ENCODE results near the gene ENOX2. TPM values are rescaled to one million over a fixed set of nuclear protein-coding genes. Genes with fewer than 3 reads are reported as not detected.

Gene ENOX2
- polyA plus RNA-seq, 3 donors = 6.8 to 22.1 (median 14.7) TPM

GRCh38 chrX:130902446-130902782 lies 595 bp downstream of the ENOX2 start:
- DNase-seq = no peak
- H3K4me3 Mint-ChIP-seq = no peak overlapping the region
- peaks cover 5% of the 10 kb centered on the region for H3K79me2 ChIP-seq (ENCODE audit: insufficient read depth, low read length)
- peaks cover 0 to 5% (median 1%) of the 10 kb centered on the region in 3 donors for H3K27me3 Mint-ChIP-seq (ENCODE audit: low read depth in 3 of 3)
- H3K27me3 ChIP-seq (ENCODE audit: control insufficient read depth in 2 of 2, insufficient read depth in 2 of 2, low read length in 2 of 2) = peaks cover 0 to 2% of the 10 kb centered on the region in 2 donors
- H3K4me3 ChIP-seq (replicated peaks in 1 of 3; ENCODE audit: low read depth in 2 of 3, low read length in 3 of 3) = peak overlapping the region; percentile 47 to 85 (median 80)
- peak overlapping the region; percentile 79 for H3K9ac ChIP-seq (ENCODE audit: insufficient read depth, low read length, poor library complexity, severe bottlenecking)
- H3K4me1 Mint-ChIP-seq = peaks cover 10% of the 10 kb centered on the region
- no peaks in the 10 kb centered on the region for H3K9me3 ChIP-seq (replicated peaks in 1 of 2; ENCODE audit: control insufficient read depth in 1 of 2, insufficient read depth in 1 of 2, low read length in 2 of 2)
- H2AFZ ChIP-seq (ENCODE audit: insufficient read depth, low read depth, low read length, poor library complexity, severe bottlenecking) = peak overlapping the region; percentile 81
- H3K4me1 ChIP-seq (ENCODE audit: control insufficient read depth in 1 of 2, insufficient read depth in 2 of 2, low read length in 2 of 2) = peaks cover 6 to 12% of the 10 kb centered on the region in 2 donors
- peaks cover 3 to 14% of the 10 kb centered on the region in 2 donors for H3K36me3 Mint-ChIP-seq
- H3K36me3 ChIP-seq (replicated peaks in 1 of 2; ENCODE audit: control insufficient read depth in 1 of 2, insufficient read depth in 2 of 2, low read length in 2 of 2) = peaks cover 4 to 12% of the 10 kb centered on the region in 2 donors
- H3K9me3 Mint-ChIP-seq = peaks cover 0 to 2% (median 0%) of the 10 kb centered on the region in 7 donors
- WGBS (ENCODE audit: insufficient coverage) = no CpG with 5 or more reads among the region's 11 CpGs
- peak overlapping the region in 1 of 7 donors; percentile 57 for H3K27ac Mint-ChIP-seq
- peak overlapping the region; percentile 76 for H3K4me2 ChIP-seq (replicated peaks; ENCODE audit: extremely low read depth, low read length, poor library complexity, severe bottlenecking)
- no peak for TF ChIP-seq CTCF (IDR thresholded peaks at IDR 0.05)
- intact Hi-C loops (cut with micrococcal nuclease) = loop anchor here in 1 of 2 donors (10.0 kb wide), 1 partner anchor 498 kb away; the partner anchor contains the start of gene RBMX2
- no peaks in the 10 kb centered on the region for H4K20me1 ChIP-seq (ENCODE audit: insufficient read depth, low read length)
- peak overlapping the region in 1 of 2 donors; percentile 85 for H3K27ac ChIP-seq (ENCODE audit: low read depth in 1 of 2, low read length in 2 of 2)

GRCh38 chrX:130896802-130897501 lies 6.1 kb downstream of the ENOX2 start:
- H3K79me2 ChIP-seq (ENCODE audit: insufficient read depth, low read length) = no peaks in the 10 kb centered on the region
- DNase-seq = no peak
- 100% methylated on average over 1 of the region's 9 CpGs for WGBS (ENCODE audit: insufficient coverage)
- no peak for TF ChIP-seq CTCF (IDR thresholded peaks at IDR 0.05)
- peaks cover 5% of the 10 kb centered on the region for H3K4me1 Mint-ChIP-seq
- H3K4me3 Mint-ChIP-seq = no peak overlapping the region
- no peak overlapping the region for H3K4me2 ChIP-seq (replicated peaks; ENCODE audit: extremely low read depth, low read length, poor library complexity, severe bottlenecking)
- H3K27me3 Mint-ChIP-seq (ENCODE audit: low read depth in 3 of 3) = peaks cover 0 to 1% (median 0%) of the 10 kb centered on the region in 3 donors
- no peaks in the 10 kb centered on the region for H3K27me3 ChIP-seq (ENCODE audit: control insufficient read depth in 2 of 2, insufficient read depth in 2 of 2, low read length in 2 of 2)
- peaks cover 4 to 12% of the 10 kb centered on the region in 2 donors for H3K36me3 ChIP-seq (replicated peaks in 1 of 2; ENCODE audit: control insufficient read depth in 1 of 2, insufficient read depth in 2 of 2, low read length in 2 of 2)
- H4K20me1 ChIP-seq (ENCODE audit: insufficient read depth, low read length) = no peaks in the 10 kb centered on the region
- no peak overlapping the region for H3K4me3 ChIP-seq (replicated peaks in 1 of 3; ENCODE audit: low read depth in 2 of 3, low read length in 3 of 3)
- H3K4me1 ChIP-seq (ENCODE audit: control insufficient read depth in 1 of 2, insufficient read depth in 2 of 2, low read length in 2 of 2) = peaks cover 1 to 2% of the 10 kb centered on the region in 2 donors
- H3K36me3 Mint-ChIP-seq = peaks cover 6 to 27% of the 10 kb centered on the region in 2 donors
- no peak overlapping the region for H3K27ac ChIP-seq (ENCODE audit: low read depth in 1 of 2, low read length in 2 of 2)
- peaks cover 0 to 2% (median 0%) of the 10 kb centered on the region in 7 donors for H3K9me3 Mint-ChIP-seq
- no peak overlapping the region for H3K9ac ChIP-seq (ENCODE audit: insufficient read depth, low read length, poor library complexity, severe bottlenecking)
- no peaks in the 10 kb centered on the region for H3K9me3 ChIP-seq (replicated peaks in 1 of 2; ENCODE audit: control insufficient read depth in 1 of 2, insufficient read depth in 1 of 2, low read length in 2 of 2)
- no peak overlapping the region for H2AFZ ChIP-seq (ENCODE audit: insufficient read depth, low read depth, low read length, poor library complexity, severe bottlenecking)
- H3K27ac Mint-ChIP-seq = no peak overlapping the region
- intact Hi-C loops (cut with micrococcal nuclease) = no loop called here

Measured in CD14-positive monocyte (primary cell).